HG02763 (cell line): ENCODE measurements around the gene ECHS1.
"Not testable (repeated sequence)": the region's sequence is repeated elsewhere in the genome, so short reads cannot be mapped to it uniquely, and the experiment has no call there.

Experiments
- ATAC-seq: cut with Tn5 transposase; IDR thresholded peaks from one replicate; pipeline ENCODE4 v1.9.1; 2021; ENCODE audit warnings: mild to moderate bottlenecking, moderate library complexity; ENCODE audit not compliant: unreplicated experiment

ECHS1 gene

DNA sequence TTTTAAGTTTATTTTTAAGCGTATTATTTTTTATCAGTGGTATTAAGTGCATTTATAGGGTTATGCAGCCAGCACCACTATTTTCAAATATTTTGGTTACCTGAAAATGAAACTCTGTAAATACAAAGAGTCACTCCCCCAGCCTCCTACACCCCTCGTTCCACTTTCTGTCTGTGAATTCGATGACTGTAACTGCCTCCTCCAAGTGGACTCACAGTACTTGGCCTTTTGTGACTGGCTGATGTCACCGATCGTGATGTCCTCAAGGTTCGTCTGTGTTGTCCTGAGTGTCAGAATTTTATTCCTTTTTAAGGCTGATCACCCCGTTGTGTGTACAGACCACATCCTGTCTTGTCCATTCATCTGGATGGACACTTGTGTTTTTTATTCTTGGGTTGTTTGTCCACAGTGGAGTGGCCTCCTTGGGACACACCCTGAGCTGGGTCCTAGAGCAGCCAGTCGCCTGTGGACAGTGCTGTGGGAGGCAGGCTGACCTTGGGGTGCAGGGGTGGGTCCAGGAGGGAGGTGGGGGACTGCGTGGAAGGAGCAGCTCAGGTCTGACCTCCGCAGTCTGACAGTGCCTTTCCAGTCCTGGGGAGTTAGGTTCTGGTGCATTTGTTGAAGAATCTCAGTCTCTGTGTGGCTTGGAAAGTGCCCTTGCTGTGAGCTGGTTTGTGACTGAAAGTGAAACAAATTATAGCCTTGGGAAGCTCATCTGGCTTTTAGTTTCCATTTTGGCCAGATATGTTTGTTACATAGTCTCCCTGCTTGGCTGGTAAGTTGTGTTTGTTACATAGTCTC, 27.7 kb upstream of the ECHS1 start:
- ATAC-seq = peak; percentile 68

DNA sequence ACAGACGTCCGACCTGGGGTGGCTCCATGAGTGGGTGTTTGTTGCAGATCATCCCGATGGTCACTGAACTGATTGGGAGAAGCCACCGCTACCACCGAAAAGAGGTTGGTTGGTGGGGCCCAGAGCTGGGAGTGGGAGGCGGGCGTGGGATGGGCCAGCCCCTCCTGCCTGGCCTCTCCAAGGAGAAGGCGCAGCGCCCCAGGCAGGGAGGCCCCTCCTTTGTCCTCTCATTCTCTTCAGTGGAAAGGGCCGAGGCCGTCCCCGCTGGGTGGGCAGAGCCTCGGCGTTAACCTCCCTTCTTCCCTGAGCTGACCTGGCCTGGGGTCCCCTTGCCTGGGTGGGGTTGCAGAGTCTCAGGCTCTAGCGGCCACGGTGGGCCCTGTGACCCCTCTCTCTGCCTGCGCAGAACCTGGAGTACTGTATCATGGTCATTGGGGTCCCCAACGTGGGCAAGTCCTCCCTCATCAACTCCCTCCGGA, 26.0 kb upstream of the ECHS1 start:
- no peak for ATAC-seq

DNA sequence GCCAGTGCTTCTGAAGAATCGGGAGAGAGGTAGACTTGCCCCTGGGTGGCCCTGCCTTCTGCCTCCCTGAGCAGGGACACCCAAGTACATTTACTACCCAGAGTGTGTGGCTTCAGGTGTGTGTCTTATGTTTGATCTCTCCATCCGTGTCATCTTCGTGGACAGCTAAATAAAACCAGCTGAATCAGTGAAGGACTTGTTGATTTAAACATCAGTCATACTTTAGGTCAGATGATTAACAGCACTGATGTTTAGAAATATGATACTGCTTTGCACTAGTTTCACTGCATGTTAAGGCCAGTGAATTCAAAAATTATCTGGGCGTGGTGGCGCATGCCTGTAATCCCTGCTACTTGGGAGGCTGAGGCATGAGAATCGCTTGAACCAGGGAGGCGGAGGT, 24.8 kb upstream of the ECHS1 start:
- ATAC-seq = no peak

DNA sequence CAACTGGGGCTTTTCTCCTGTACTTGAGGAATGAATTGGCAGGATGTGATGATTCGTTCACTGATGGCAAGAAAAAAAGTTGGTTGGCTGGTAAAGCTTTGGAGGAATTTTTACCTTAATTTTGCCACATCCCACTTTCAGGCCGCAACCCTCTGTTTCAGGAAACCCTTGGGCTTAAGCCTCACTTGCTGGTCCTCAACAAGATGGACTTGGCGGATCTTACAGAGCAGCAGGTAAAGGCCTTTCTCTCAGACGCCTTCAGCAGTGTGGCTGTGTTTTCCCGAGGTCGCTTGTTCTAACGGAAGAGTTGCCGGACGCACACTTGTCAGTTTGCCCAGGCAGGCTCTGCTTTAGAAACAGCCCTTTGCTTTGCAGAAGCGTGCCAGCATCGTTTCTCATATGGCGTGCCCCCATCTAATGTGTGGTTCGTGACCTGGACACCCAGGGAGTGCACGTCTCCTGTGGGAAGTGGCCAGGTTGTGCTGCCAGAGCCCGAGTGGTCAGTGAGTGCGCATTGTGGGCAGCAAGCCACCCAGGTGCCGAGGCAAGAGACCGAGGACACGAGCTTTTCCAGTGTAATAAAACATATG, 23.0 kb upstream of the ECHS1 start:
- no peak for ATAC-seq

DNA sequence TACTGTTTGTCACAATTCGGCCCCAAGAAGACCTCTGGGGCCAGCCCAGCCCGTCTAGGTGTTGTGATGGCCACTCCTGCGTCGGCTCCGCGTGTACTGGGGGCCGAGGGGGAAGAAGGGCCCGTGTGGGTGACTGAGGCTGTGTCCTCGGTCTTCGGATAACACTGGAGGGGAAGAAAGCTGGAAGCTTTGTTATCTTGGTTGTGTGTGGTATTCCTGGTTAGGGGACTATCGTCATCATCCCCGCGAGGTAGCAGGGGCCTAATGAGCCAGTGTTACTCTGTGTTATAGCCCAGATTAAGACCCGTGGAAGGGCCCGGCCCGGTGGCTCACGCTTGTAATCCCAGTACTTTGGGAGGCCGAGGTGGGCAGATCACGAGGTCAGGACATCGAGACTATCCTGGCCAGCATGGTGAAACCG, 21.7 kb upstream of the ECHS1 start:
- no peak for ATAC-seq

DNA sequence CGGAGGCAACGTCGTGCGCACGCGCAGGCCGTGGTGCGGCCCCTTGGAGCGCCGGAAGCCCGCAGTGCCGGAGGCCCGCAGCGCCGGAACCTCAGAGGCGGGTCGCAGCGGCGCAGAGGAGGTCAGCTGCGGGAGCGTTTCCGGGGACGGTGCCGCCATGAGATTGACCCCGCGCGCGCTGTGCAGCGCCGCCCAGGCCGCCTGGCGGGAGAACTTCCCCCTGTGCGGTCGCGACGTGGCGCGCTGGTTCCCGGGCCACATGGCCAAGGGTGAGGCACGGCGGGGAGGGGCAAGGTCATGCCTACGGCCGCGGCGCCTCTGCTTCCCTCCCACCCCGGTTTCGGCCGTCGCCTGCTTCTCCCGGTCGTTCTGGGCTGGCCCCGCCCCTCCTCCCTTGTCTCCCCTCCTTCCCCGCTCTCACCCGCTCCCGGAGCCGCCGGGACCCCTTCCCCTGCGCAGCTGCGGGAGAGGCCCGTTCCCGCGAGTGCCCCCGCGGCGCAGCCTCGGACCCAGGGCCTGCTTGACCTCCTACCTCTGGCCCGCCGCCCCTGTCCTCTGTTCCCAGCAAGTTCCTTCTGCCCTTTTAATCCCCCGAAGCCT, 21.0 kb upstream of the ECHS1 start, which contains the start of gene MTG1:
Gene MTG1, plus strand, starts transcription at position 94 of the 600 bp plus-strand sequence. Its CDS starts 64 bp downstream, at position 158.
- peak; percentile 61 for ATAC-seq

DNA sequence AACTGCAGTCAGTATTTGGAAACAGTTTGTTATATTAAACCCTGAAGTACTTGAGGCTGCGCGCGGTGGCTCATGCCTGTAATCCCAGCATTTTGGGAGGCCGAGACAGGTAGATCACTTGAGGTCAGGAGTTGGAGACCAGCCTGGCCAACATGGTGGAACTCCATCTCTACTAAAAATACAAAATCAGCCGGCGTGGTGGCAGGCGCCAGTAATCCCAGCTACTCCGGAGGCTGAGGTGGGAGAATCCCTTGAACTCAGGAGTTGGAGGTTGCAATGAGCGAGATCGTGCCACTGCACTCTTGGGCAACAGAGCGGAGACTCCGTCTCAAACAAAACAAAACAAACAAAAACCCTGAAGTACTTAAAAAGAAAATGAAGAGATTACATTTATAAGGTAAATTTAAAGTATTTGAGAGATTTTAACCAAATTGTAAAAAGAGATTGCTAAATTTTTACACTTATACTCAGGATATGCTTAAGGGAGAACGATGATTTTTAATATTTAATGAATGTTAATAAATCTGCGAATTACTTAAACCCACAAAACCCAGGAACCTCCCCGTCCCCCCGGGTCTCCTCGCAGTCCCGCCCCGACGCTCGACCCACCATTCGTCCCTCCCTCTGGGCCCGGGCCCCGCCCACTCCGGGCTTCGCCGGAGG, 20.4 kb upstream of the ECHS1 start:
- ATAC-seq = no peak

DNA sequence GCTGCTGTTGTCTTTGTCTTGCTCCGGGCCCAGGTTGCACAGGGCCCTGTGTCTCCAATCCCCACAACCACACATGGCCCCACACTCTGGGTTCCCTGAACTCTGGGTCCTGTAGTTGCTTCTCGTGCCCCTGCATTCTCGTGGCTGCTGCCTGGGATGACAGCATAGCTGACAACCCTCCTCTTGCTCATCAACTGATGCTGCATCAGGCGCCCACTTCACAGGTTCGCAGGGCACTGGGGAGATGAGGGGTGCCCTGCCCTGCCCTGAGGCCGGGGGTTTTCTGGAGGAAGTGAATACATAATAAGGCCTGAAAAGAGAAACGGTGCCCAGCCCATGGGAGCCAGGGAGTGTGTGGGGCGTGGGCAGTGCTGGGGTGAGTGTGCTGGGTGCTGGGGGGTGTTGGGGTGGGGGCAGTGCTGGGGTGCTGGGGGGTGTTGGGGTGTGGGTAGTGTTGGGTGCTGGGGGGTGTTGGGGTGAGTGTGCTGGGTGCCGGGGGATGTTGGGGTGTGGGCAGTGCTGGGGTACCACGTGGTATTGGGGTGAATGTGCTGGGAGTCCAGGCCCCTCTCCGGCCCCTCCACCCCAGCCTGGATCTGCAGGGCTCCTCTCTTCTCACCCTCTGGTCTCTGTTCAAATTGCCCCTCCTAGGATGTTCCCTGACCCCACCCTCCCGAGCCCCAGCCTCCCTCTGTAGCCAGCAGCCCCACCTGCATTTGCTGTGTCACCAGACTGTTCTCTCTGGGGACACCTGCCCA, 18.8 kb upstream of the ECHS1 start:
- ATAC-seq = no peak

DNA sequence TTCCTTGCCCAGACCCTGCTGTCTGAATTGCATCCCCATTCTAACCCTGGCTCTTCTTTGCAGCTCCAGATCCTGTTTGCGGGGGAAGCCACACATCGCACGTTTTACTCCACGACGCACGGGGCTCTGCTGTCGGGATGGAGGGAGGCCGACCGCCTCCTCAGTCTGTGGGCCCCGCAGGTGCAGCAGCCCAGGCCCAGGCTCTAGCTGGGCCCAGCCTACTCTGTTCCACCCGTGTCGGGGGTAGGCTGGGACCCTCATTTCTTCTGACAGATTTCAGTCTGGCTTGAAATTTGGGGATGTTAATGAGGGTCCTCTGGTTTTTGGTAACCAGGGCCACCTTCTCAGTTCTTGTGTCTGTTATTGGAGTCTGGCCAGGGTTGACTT, 18.1 kb upstream of the ECHS1 start:
- ATAC-seq = no peak

DNA sequence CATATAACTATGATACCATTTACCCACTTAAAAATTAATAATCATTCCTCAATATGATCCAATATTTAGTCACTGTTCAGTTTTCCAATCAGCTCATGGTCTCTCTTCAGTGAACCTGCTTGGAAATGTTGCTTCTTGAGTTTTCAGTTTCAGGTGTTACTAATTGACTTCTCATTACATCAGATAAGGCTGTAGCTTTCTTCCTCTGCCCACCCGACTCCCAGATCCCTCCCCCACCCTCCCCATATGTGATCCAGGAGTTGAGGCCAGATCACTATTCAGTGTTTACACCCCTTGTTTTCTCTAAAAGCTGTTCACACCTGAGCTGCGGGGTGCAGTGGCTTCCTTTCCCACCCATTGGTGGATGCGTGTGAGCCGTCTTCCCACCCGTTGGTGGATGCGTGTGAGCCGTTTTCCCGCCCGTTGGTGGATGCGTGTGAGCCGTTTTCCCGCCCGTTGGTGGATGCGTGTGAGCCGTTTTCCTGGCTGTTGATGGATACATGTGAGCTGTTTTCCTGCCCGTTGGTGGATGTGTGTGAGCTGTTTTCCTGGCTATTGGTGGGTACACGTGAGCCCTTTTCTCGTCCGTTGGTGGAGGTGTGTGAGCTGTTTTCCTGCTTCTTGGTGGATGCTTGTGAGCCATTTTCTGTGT, 17.6 kb upstream of the ECHS1 start:
- no peak for ATAC-seq

DNA sequence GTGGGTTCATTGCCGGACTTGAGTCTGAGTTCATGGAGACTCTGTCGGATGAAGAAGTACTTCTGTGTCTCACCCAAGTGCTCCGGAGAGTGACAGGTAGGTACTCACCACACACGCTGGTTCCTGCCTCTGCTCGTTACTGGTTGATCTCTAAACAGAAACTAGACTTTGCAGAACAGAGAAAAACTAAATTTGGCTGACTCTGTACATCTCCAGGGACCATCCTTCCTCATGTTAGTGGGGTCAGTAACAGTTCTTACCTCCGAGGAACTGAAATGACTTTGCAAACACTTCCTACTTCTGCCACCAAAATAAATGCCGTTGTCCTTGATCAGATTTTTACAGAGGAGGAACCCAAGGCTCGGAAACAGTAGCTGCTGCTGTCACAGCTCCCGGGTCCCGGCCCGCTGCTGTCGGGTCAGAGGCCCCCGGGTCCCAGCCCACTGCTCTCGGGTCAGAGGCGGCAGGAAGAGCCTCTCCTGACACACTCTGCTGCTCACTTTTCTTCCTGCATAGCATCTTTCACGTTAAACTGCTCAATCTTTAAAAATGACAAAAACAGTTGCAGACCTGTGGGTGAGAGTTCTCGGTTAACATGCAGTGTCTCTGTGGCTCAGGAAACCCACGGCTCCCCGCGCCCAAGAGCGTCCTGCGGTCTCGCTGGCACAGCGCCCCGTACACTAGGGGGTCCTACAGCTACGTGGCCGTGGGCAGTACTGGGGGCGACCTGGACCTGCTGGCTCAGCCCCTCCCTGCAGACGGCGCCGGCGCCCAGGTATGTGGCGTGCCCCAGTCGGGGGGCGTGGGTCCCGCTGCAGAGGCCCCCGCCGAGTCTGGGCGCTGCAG, 16.0 kb upstream of the ECHS1 start:
- peak; percentile 76 for ATAC-seq

DNA sequence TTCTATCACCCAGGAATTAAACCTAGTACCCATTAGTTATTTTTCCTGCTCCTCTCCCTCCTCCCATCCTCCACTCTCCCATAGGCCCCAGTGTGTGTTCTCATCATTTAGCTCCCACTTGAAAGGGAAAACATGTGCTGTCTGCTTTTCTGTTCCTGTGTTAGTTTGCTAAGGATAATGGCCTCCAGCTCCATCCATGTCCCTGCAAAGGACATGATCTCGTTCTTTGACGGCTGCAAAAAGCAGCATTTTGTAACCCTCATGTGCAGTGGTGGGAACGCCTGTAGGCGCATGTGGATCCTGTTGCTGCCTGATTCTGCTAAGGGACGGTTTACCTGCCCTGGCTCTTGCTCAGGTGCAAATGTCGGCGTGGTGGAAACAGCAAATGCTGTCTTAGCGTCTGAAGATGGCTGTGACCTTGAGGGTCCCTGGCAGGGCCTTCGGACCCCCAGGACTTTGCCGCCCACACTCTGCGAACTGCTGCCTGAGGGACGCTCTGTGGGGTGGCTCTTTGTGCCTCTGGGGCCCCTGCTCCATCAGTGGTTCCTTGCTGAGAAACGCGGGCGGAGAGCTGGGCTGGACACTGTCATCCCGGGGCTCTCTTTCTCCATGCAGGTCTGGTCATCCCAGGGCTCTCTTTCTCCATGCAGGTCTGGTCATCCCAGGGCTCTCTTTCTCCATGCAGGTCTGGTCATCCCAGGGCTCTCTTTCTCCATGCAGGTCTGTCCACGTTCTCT, 15.2 kb upstream of the ECHS1 start:
- no peak for ATAC-seq

DNA sequence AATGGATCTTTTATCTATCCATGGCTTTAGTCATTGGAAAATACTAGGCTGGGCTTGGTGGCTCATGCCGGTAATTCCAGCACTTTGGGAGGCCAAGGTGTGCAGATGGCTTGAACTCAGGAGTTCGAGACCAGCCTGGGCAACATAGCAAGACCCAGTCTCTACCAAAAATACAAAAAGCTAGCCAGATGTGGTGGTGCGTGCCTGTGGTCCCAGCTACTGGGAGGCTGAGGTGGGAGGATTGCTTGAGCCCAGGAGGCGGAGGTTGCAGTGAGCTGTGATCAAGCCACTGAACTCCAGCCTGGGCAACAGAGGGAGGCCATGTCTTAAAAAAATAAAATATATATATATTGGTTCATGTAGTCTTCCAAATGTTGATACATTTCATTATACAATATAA, 13.8 kb upstream of the ECHS1 start:
- ATAC-seq = not testable (repeated sequence)

DNA sequence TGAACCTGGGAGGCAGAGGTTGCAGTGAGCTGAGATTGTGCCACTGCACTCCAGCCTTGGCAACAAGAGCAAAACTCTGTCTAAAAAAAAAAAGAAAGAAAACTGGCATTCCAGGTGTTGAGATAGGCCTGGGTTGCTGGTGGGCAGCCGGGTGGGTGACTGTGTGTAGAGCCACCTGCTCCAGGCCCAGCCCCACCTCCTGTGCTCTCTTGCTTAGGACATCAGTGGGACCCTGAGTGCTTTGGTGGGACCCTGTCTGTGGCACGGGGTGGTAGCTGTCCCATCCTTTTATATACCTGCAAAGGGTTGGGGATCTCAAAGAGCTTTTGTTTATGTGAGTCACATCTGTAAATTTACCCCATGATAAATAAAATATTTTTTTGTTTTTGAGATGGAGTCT, 12.1 kb upstream of the ECHS1 start:
- no peak for ATAC-seq

DNA sequence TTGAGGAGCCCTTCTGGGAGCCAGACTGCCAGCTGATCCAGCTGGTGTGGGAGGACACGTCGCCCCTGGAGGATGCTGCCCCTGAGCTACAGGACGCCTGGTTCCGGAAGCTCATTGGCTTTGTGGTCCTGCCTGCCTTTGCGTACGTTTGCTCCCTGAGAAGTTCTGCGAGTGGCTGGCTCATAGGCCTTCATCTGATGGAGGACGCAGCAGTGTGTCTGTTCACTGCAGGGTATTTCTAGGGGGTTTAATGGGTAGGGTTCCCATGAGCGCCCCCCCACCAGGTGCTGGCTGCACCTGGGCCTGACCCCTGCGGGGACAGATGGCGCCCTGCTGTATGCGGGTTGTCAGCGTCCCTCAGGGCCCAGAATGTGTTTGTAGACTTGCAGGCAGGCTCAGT, 10.9 kb upstream of the ECHS1 start:
- ATAC-seq = no peak

DNA sequence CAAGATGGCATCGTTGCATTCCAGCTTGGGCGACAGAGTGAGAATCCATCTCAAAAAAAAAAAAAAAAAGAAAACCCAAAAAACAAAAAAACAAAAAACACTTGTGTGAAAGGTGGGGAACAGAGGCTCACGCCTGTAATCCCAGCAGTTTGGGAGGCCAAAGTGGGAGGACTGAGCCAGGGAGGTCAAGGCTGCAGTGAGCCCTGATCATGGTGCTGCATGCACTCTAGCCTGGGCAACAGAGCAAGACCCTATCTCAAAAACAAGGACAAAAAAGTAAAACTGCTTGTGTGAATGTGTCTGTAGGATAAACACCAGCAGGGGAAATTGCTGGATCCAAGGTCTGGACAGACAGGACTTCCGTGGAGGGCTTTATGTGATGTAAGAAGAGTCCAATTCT, 10.4 kb upstream of the ECHS1 start:
- no peak for ATAC-seq

DNA sequence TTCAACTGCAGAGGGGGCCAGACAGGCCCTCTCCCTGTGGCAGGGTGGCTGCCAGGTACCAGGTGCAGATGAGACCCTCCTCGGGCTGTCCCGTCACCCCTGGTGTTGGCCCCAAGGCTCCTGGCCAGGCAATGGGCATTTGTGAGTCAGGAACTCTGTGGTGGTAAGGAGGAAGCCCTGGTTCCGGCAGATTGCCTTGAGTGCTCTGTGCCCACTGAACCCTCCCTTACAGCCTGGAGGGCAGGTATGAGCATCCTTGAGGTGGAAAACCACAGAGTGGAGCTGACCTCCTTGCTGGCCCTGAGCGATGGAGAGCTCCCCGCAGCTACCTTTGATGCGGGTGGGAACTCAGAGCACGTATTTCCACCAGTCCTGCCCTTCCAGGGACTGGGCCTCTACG, 7.9 kb upstream of the ECHS1 start:
- no peak for ATAC-seq

DNA sequence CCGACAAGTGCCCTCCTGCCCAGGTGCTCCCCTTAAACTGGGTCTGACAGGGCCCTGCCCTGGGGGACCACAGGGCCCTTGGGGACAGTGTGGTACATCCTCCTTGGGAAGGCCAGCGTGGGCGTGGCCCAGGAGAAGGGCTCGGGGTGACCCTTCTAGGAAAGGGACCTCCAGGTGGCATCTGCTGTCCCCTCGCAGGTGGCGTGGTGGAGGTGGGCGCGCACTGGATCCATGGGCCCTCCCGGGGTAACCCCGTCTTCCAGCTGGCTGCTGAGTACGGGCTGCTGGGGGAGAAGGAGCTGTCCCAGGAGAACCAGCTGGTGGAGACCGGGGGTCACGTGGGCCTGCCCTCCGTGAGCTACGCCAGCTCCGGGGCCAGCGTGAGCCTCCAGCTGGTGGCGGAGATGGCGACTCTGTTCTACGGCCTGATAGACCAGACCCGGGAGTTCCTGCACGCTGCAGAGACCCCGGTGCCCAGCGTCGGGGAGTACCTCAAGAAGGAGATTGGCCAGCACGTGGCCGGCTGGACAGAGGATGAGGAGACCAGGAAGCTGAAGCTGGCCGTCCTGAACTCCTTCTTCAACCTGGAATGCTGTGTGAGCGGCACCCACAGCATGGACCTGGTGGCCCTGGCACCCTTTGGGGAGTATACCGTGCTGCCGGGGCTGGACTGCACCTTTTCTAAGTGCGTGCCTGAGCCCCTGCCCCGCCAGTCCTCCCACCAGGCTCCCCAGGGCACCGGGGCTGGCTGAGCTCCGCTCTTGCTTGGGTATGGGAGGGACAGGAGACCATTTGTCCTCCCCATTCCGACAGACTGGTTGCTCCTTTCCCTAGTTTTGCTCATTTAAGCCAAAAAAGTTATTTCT, 6.9 kb upstream of the ECHS1 start:
- ATAC-seq = no peak
